GM13977 (cell line): Measurements from ENCODE around the gene PRXL2B.

ENCODE experiments used
- DNase-seq: peaks from one replicate; pipeline ENCODE4 v3.0.0; 2012; ENCODE audit warnings: low spot score
- CTCF ChIP-seq: IDR thresholded peaks from 2 replicates; pipeline ENCODE4 v1.5.1; 2012; ENCODE audit warnings: mild to moderate bottlenecking, control low read depth; ENCODE audit not compliant: insufficient read depth; ENCODE audit errors: extremely low read depth, missing control alignments
- in situ Hi-C: fragments of 300-500 bp; cut with MboI; formaldehyde crosslinking; loops from one replicate; pipeline ENCODE4 v1.12.0; 2022; ENCODE audit warnings: low sequenced_read_pairs, low pct_unique_long_range_greater_than_20kb, mixed read lengths, inconsistent platforms; ENCODE audit not compliant: unreplicated experiment

Gene PRXL2B

GRCh38 chr1:2628933-2629626 lies 42.5 kb downstream of the PRXL2B start:
- no peak for TF ChIP-seq CTCF
- no peak for DNase-seq

GRCh38 chr1:2629627-2630497 lies 43.3 kb downstream of the PRXL2B start:
- DNase-seq, result no peak
- TF ChIP-seq CTCF, result no peak
- in situ Hi-C loops, result no loop called here

More at GRCh38 chr1:2628933-2629626, 42.5 kb downstream of the PRXL2B start:
- in situ Hi-C loops, result no loop called here

GRCh38 chr1:2630498-2631135 lies 44.0 kb downstream of the PRXL2B start:
- in situ Hi-C loops, result no loop called here
- TF ChIP-seq CTCF, result no peak
- no peak for DNase-seq

- TF ChIP-seq CTCF, result no peak
- DNase-seq, result no peak
- in situ Hi-C loops, result no loop called here
Observed at GRCh38 chr1:2631136-2632050, 44.8 kb downstream of the PRXL2B start.

- in situ Hi-C loops, result no loop called here
- TF ChIP-seq CTCF, result no peak
- no peak for DNase-seq
Observed at GRCh38 chr1:2632051-2632430, 45.5 kb downstream of the PRXL2B start.
